ENCODE measurements around the gene FRK. TPM values are rescaled to one million over a fixed set of nuclear protein-coding genes. Genes with fewer than 3 reads are reported as not detected.

Gene FRK
- polyA plus RNA-seq, 3 donors = not detected

DNA sequence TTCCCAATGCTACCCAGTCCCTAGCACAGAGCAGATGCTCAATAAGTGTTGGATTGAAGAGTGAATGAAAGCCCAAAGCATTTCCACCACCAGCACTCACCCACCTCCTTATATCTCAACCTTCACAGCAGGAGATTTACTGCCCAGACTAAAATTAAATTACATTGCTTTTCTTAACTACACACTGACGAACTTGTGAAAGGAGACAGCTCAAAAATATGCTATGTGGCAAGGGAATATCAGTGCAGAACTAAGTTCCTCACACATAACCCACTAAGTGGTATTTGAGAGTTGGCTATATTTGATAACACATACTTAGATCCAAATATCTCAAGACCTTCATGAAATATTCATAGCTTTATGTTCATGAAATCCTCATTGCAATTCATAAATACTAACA is 137.7 kb downstream of the FRK start:
- no peaks in the 10 kb centered on the region for H3K79me2 ChIP-seq (ENCODE audit: insufficient read depth, low read length)
- H3K27ac ChIP-seq (ENCODE audit: low read depth in 1 of 2, low read length in 2 of 2) = no peak overlapping the region
- H3K9ac ChIP-seq (ENCODE audit: insufficient read depth, low read length, poor library complexity, severe bottlenecking) = no peak overlapping the region
- no peaks in the 10 kb centered on the region for H4K20me1 ChIP-seq (ENCODE audit: insufficient read depth, low read length)
- Mint-ChIP-seq H3K4me3 (no peak overlapping the region), H3K36me3 (no peaks in the 10 kb centered on the region), H3K27me3 (ENCODE audit: low read depth in 3 of 3) (no peaks in the 10 kb centered on the region), H3K9me3 (peaks cover 0 to 5% (median 0%) of the 10 kb centered on the region in 7 donors), H3K27ac (no peak overlapping the region), H3K4me1 (no peaks in the 10 kb centered on the region)
- intact Hi-C loops (cut with micrococcal nuclease) = no loop called here
- no peak overlapping the region for H3K4me2 ChIP-seq (replicated peaks; ENCODE audit: extremely low read depth, low read length, poor library complexity, severe bottlenecking)
- H3K9me3 ChIP-seq (replicated peaks in 1 of 2; ENCODE audit: control insufficient read depth in 1 of 2, insufficient read depth in 1 of 2, low read length in 2 of 2) = peaks cover 0 to 2% of the 10 kb centered on the region in 2 donors
- no peak for DNase-seq
- TF ChIP-seq, protein P1, sequence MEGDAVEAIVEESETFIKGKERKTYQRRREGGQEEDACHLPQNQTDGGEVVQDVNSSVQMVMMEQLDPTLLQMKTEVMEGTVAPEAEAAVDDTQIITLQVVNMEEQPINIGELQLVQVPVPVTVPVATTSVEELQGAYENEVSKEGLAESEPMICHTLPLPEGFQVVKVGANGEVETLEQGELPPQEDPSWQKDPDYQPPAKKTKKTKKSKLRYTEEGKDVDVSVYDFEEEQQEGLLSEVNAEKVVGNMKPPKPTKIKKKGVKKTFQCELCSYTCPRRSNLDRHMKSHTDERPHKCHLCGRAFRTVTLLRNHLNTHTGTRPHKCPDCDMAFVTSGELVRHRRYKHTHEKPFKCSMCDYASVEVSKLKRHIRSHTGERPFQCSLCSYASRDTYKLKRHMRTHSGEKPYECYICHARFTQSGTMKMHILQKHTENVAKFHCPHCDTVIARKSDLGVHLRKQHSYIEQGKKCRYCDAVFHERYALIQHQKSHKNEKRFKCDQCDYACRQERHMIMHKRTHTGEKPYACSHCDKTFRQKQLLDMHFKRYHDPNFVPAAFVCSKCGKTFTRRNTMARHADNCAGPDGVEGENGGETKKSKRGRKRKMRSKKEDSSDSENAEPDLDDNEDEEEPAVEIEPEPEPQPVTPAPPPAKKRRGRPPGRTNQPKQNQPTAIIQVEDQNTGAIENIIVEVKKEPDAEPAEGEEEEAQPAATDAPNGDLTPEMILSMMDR (IDR thresholded peaks at IDR 0.05) = no peak
- no peaks in the 10 kb centered on the region for H3K36me3 ChIP-seq (replicated peaks in 1 of 2; ENCODE audit: control insufficient read depth in 1 of 2, insufficient read depth in 2 of 2, low read length in 2 of 2)
- H3K4me3 ChIP-seq (replicated peaks in 1 of 3; ENCODE audit: low read depth in 2 of 3, low read length in 3 of 3) = no peak overlapping the region
- H3K4me1 ChIP-seq (ENCODE audit: control insufficient read depth in 1 of 2, insufficient read depth in 2 of 2, low read length in 2 of 2) = no peaks in the 10 kb centered on the region
- no peaks in the 10 kb centered on the region for H3K27me3 ChIP-seq (ENCODE audit: control insufficient read depth in 2 of 2, insufficient read depth in 2 of 2, low read length in 2 of 2)
- no peak overlapping the region for H2AFZ ChIP-seq (ENCODE audit: insufficient read depth, low read depth, low read length, poor library complexity, severe bottlenecking)
- WGBS (ENCODE audit: insufficient coverage) = no CpG with 5 or more reads among the region's 1 CpG

DNA sequence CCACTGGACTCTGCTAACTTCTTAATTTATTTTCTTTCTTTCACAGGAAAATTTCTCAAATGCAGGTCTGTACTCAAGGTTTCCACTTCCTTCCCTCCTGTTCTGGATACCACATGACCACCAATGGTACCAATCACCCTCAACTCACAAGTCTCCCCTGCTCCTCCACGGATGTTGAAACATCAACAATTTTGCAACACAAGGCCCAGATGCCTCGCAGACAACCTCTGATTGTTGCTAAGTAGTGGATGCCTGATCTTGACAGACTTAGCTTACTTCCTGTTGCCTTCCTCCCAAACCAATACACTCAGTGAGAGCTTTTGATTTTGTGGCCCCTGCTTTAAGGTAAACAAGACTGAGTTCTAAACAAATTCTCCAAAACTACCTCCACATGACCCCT is 146.6 kb downstream of the FRK start:
- no peaks in the 10 kb centered on the region for H4K20me1 ChIP-seq (ENCODE audit: insufficient read depth, low read length)
- no peaks in the 10 kb centered on the region for H3K79me2 ChIP-seq (ENCODE audit: insufficient read depth, low read length)
- 0% methylated on average over 1 of the region's 2 CpGs for WGBS (ENCODE audit: insufficient coverage)
- H3K27me3 ChIP-seq (ENCODE audit: control insufficient read depth in 2 of 2, insufficient read depth in 2 of 2, low read length in 2 of 2) = no peaks in the 10 kb centered on the region
- no peaks in the 10 kb centered on the region for H3K9me3 Mint-ChIP-seq
- no peak for DNase-seq
- TF ChIP-seq, protein P1 (IDR thresholded peaks at IDR 0.05) = no peak
- H3K9ac ChIP-seq (ENCODE audit: insufficient read depth, low read length, poor library complexity, severe bottlenecking) = no peak overlapping the region
- no peaks in the 10 kb centered on the region for H3K4me1 ChIP-seq (ENCODE audit: control insufficient read depth in 1 of 2, insufficient read depth in 2 of 2, low read length in 2 of 2)
- peaks cover 0 to 1% (median 0%) of the 10 kb centered on the region in 3 donors for H3K27me3 Mint-ChIP-seq (ENCODE audit: low read depth in 3 of 3)
- no peaks in the 10 kb centered on the region for H3K9me3 ChIP-seq (replicated peaks in 1 of 2; ENCODE audit: control insufficient read depth in 1 of 2, insufficient read depth in 1 of 2, low read length in 2 of 2)
- H3K36me3 Mint-ChIP-seq = no peaks in the 10 kb centered on the region
- H3K27ac Mint-ChIP-seq = no peak overlapping the region
- H3K36me3 ChIP-seq (replicated peaks in 1 of 2; ENCODE audit: control insufficient read depth in 1 of 2, insufficient read depth in 2 of 2, low read length in 2 of 2) = no peaks in the 10 kb centered on the region
- intact Hi-C loops (cut with micrococcal nuclease) = no loop called here
- no peak overlapping the region for H3K4me2 ChIP-seq (replicated peaks; ENCODE audit: extremely low read depth, low read length, poor library complexity, severe bottlenecking)
- H3K4me1 Mint-ChIP-seq = no peaks in the 10 kb centered on the region
- H2AFZ ChIP-seq (ENCODE audit: insufficient read depth, low read depth, low read length, poor library complexity, severe bottlenecking) = no peak overlapping the region
- H3K4me3 ChIP-seq (replicated peaks in 1 of 3; ENCODE audit: low read depth in 2 of 3, low read length in 3 of 3) = no peak overlapping the region
- no peak overlapping the region for H3K4me3 Mint-ChIP-seq
- H3K27ac ChIP-seq (ENCODE audit: low read depth in 1 of 2, low read length in 2 of 2) = no peak overlapping the region
